HCT116 (cell line): ENCODE data around the gene PDE8A. TPM values are rescaled to one million over a fixed set of nuclear protein-coding genes. Genes with fewer than 3 reads are reported as not detected.
"Not testable (repeated sequence)": the region's sequence is repeated elsewhere in the genome, so short reads cannot be mapped to it uniquely, and the experiment has no call there.

Experiments
- ATAC-seq: fragments of 200-7000 bp; cut with Tn5 transposase; 2 replicates; pipeline ENCODE4 v1.9.1; 2020; ENCODE audit warnings: mild to moderate bottlenecking, moderate library complexity
- BruUV-seq: library from RNA; stranded (reverse); fragments of 400-500 nt; replicated peaks from 2 replicates; lab custom pipeline; 2021; lab: Mats Ljungman, UMichigan
- CTCF ChIA-PET: fragments of 300-600 bp; sonication (Branson Sonifier 250); formaldehyde crosslinking; loops from one replicate; lab custom pipeline; 2021; ENCODE audit warnings: antibody characterized with exemption; lab: Charles Lee
- POLR2A ChIA-PET: fragments of 300-600, 350-600 bp; sonication (Branson Sonifier 250); formaldehyde crosslinking; loops from one replicate; lab custom pipeline; 2021; ENCODE audit warnings: antibody characterized with exemption; lab: Charles Lee
- RAD21 ChIA-PET, 2 experiments: fragments of 300-600 bp; sonication (Branson Sonifier 250); formaldehyde crosslinking; loops; one replicate each; lab custom pipeline; 2023; ENCODE audit warnings: low total read pairs in 2 of 2; ENCODE audit not compliant: uncharacterized antibody in 2 of 2, unreplicated experiment in 2 of 2, low non-redundant PET in 1 of 2; lab: Charles Lee
- DNase-seq: peaks from one replicate; pipeline ENCODE4 v3.0.0-alpha.2; 2010; ENCODE audit warnings: low read depth, low spot score
- H2AFZ ChIP-seq: fragments of 200-600 bp; shearing (Covaris generic), sonication (generic); 2 replicates; pipeline ENCODE4 v1.6.1; 2017; ENCODE audit warnings: low read depth, mixed run types, mixed read lengths, antibody characterized with exemption, low read length; ENCODE audit not compliant: poor library complexity, severe bottlenecking
- H3K27ac ChIP-seq: 2 replicates; pipeline ENCODE4 v1.5.1; 2012; ENCODE audit warnings: low read depth, low read length
- H3K27me3 ChIP-seq: fragments of 200-600 bp; sonication (generic); 2 replicates; pipeline ENCODE4 v1.6.1; 2016; ENCODE audit warnings: mixed run types, low read length, mixed read lengths; ENCODE audit not compliant: insufficient read depth
- H3K36me3 ChIP-seq, 2 experiments: fragments of 200-500 bp in 1 of 2; fragments of 200-600 bp in 1 of 2; sonication (Bioruptor generic) in 1 of 2; sonication (generic) in 1 of 2; 2 replicates each; pipeline versions ENCODE4 v1.5.1 to v1.6.1; 2014 to 2016; ENCODE audit warnings: low read length in 2 of 2, inconsistent platforms in 1 of 2, mixed read lengths in 1 of 2, mixed run types in 1 of 2; ENCODE audit not compliant: insufficient read depth in 2 of 2, control insufficient read depth in 1 of 2
- H3K4me1 ChIP-seq, 2 experiments: fragments of 200-600 bp in 1 of 2; sonication (generic) in 1 of 2; 2 replicates each; pipeline versions ENCODE4 v1.5.1 to v1.6.1; 2012 to 2017; ENCODE audit warnings: low read length in 2 of 2, inconsistent platforms in 1 of 2, mild to moderate bottlenecking in 1 of 2, mixed read lengths in 1 of 2, mixed run types in 1 of 2, moderate library complexity in 1 of 2; ENCODE audit not compliant: insufficient read depth in 2 of 2, control insufficient read depth in 1 of 2
- H3K4me2 ChIP-seq: fragments of 200-600 bp; sonication (generic); 2 replicates; pipeline ENCODE4 v1.6.1; 2017; ENCODE audit warnings: mixed run types, low read length, mixed read lengths
- H3K4me3 ChIP-seq, 2 experiments: fragments of 200-600 bp in 1 of 2; sonication (generic) in 1 of 2; replicated peaks in 1 of 2; 2 replicates each; pipeline ENCODE4 v1.5.1; 2011 to 2016; ENCODE audit warnings: low read length in 2 of 2, control low read depth in 1 of 2, low read depth in 1 of 2, mild to moderate bottlenecking in 1 of 2, mixed read lengths in 1 of 2, mixed run types in 1 of 2
- H3K79me2 ChIP-seq: fragments of 200-600 bp; sonication (generic); 2 replicates; pipeline ENCODE4 v1.6.1; 2017; ENCODE audit warnings: mild to moderate bottlenecking, mixed run types, low read length, moderate library complexity, mixed read lengths; ENCODE audit not compliant: insufficient read depth
- H3K9ac ChIP-seq: fragments of 200-600 bp; sonication (generic); 2 replicates; pipeline ENCODE4 v1.6.1; 2016; ENCODE audit warnings: low read length, mixed read lengths
- H3K9me2 ChIP-seq: fragments of 200-600 bp; sonication (generic), shearing (Covaris generic); 2 replicates; pipeline ENCODE4 v1.6.1; 2017; ENCODE audit warnings: mixed run types, mild to moderate bottlenecking, moderate library complexity; ENCODE audit not compliant: insufficient read depth
- H3K9me3 ChIP-seq, 2 experiments: fragments of 200-500 bp in 1 of 2; fragments of 200-600 bp in 1 of 2; sonication (Bioruptor generic) in 1 of 2; sonication (generic) in 1 of 2; 2 replicates each; pipeline ENCODE4 v1.6.1; 2014 to 2017; ENCODE audit warnings: low read length in 2 of 2, mixed read lengths in 2 of 2, inconsistent platforms in 1 of 2, low read depth in 1 of 2, mild to moderate bottlenecking in 1 of 2, mixed run types in 1 of 2, moderate library complexity in 1 of 2; ENCODE audit not compliant: control insufficient read depth in 1 of 2, insufficient read depth in 1 of 2
- H4K20me1 ChIP-seq: fragments of 200-600 bp; sonication (generic), shearing (Covaris generic); 2 replicates; pipeline ENCODE4 v1.6.1; 2017; ENCODE audit warnings: mixed run types, mild to moderate bottlenecking, moderate library complexity; ENCODE audit not compliant: insufficient read depth
- ELF1 ChIP-seq: IDR thresholded peaks from 2 replicates; pipeline ENCODE4 v1.6.1; 2012; ENCODE audit warnings: low read depth, borderline replicate concordance
- EZH2 ChIP-seq: fragments of 200-600 bp; sonication (generic); IDR thresholded peaks from 2 replicates; pipeline ENCODE4 v1.6.1; 2017; ENCODE audit warnings: antibody characterized with exemption, mixed run types
- EZH2phosphoT487 ChIP-seq: fragments of 200-600 bp; IDR thresholded peaks from 2 replicates; pipeline ENCODE4 v1.6.1; 2018; ENCODE audit warnings: antibody characterized with exemption, borderline replicate concordance
- POLR2AphosphoS5 ChIP-seq: IDR thresholded peaks from 2 replicates; pipeline ENCODE4 v1.6.1; 2011; ENCODE audit warnings: mild to moderate bottlenecking, low read depth, low read length, moderate library complexity
- TCF7L2 ChIP-seq: IDR thresholded peaks from 2 replicates; pipeline ENCODE4 v1.7.0; 2011; ENCODE audit warnings: borderline replicate concordance, inconsistent platforms; ENCODE audit not compliant: insufficient read depth, insufficient read length; ENCODE audit errors: extremely low read depth
- YY1 ChIP-seq: IDR thresholded peaks from 2 replicates; pipeline ENCODE4 v1.6.1; 2011; ENCODE audit warnings: low read length, low read depth, moderate library complexity, mild to moderate bottlenecking; ENCODE audit not compliant: insufficient replicate concordance; ENCODE audit errors: extremely low read depth
- intact Hi-C: fragments of 100-400 bp; cut with micrococcal nuclease; formaldehyde crosslinking; loops from 2 replicates; pipeline ENCODE4 v1.10.0; 2022
- total RNA-seq: library from RNA; stranded (reverse); gene quantifications from one replicate; pipeline ENCODE4 v1.2.1, GENCODE V29; 2021; ENCODE audit not compliant: unreplicated experiment
- TF ChIP-seq, protein P1 (sequence below): IDR thresholded peaks from 2 replicates; pipeline ENCODE4 v1.6.1; 2012

PDE8A gene
- total RNA-seq, 1 experiment from 2014 or later: 37.8 TPM

DNA sequence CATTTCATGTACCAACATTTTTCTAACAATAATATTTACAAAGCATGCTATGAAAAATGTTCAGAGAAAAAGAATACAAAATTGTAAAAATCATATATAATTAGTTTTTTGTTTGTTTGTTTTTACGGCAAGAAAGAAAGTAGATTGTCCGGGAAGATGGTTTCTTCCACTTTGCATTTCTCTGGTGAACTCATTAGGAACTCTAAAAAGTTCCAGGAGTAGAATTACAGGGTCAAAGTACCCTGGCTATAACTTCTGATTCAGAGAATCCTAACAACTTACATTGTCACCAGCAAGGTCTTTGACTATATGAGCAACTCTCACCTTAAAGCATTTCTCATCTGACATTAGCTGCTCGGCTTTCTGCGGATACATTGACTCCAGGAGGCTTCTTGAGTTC lies 196.7 kb downstream of the PDE8A start:
- H3K79me2 ChIP-seq: no peaks in the 10 kb centered on the region
- H3K4me3 ChIP-seq: no peak overlapping the region
- H3K27ac ChIP-seq: no peak overlapping the region
- H3K36me3 ChIP-seq: no peaks in the 10 kb centered on the region
- peaks cover 7 to 16% of the 10 kb centered on the region in 2 experiments for H3K4me1 ChIP-seq
- BruUV-seq: no TSS peak
- ChIA-PET CTCF (no interaction called here), RAD21 (no interaction called here), POLR2A (no interaction called here)
- H3K27me3 ChIP-seq: no peaks in the 10 kb centered on the region
- H2AFZ ChIP-seq: no peak overlapping the region
- intact Hi-C loops: no loop called here
- H3K4me2 ChIP-seq: no peak overlapping the region
- ATAC-seq (no peak), DNase-seq (no peak)
- no peak overlapping the region for H3K9ac ChIP-seq
- H3K9me2 ChIP-seq: no peaks in the 10 kb centered on the region
- H4K20me1 ChIP-seq: no peaks in the 10 kb centered on the region
- no peaks in the 10 kb centered on the region for H3K9me3 ChIP-seq
- TF ChIP-seq ELF1 (no peak), POLR2AphosphoS5 (no peak), EZH2phosphoT487 (no peak), YY1 (no peak)

DNA sequence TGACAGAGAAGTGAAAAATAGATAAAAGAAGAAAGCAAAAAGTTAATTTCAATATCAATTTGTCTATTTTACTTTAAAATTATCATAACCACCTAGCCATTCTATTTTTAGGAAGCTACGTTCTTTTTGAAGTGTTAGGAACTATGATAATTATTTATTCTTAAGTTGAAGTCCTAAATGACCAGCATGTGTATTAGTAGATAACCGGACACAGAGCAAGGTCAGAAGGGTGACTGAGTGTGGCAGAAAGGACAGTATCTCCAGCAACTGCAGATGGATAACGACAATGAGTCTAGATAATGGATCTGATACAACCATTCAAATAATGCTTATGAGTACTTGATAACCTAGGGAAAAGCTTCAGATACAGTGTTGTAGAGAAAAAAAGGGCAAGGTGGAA lies 198.0 kb downstream of the PDE8A start:
- DNase-seq (no peak), ATAC-seq (no peak)
- Histone ChIP-seq H3K27me3 (no peaks in the 10 kb centered on the region), H3K9me2 (no peaks in the 10 kb centered on the region), H3K4me3 (no peak overlapping the region), H3K36me3 (no peaks in the 10 kb centered on the region), H3K4me2 (no peak overlapping the region), H3K79me2 (no peaks in the 10 kb centered on the region), H4K20me1 (no peaks in the 10 kb centered on the region), H3K27ac (no peak overlapping the region), H3K9ac (no peak overlapping the region), H3K9me3 (no peaks in the 10 kb centered on the region), H2AFZ (no peak overlapping the region), H3K4me1 (peaks cover 7 to 16% of the 10 kb centered on the region in 2 experiments)
- ChIA-PET POLR2A (no interaction called here), RAD21 (no interaction called here), CTCF (interaction anchor here (0.6 kb wide), 1 partner anchor 1737 kb away, joined by 3 read pairs; no protein-coding TSS in a partner anchor)
- BruUV-seq: no TSS peak
- intact Hi-C loops: no loop called here
- TF ChIP-seq, protein P1, sequence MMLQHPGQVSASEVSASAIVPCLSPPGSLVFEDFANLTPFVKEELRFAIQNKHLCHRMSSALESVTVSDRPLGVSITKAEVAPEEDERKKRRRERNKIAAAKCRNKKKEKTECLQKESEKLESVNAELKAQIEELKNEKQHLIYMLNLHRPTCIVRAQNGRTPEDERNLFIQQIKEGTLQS: no peak
- no peak for TF ChIP-seq EZH2
- TF ChIP-seq ELF1: no peak
- TF ChIP-seq TCF7L2: no peak

DNA sequence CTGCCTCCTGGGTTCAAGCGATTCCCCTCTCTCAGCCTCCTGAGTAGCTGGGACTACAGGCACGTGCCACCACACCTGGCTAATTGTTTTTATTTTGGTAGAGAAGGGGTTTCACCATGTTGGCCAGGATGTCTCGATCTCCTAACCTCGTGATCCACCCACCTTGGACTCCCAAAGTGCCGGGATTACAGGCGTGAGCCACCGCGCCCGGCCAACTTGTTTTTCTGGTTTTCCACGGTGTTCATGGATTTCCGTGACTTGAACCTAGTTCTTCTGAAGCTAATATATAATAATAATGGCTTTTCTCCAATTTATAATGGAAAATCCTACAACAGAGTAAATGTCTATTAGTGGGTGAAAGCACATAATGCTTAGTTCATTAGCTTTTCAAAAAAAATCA lies 203.7 kb downstream of the PDE8A start:
- H3K9me3 ChIP-seq, H2AFZ ChIP-seq, BruUV-seq, CTCF ChIA-PET, H3K9ac ChIP-seq, RAD21 ChIA-PET, H3K4me3 ChIP-seq, POLR2A ChIA-PET, intact Hi-C loops, H3K4me2 ChIP-seq, H3K79me2 ChIP-seq, DNase-seq, H4K20me1 ChIP-seq, H3K36me3 ChIP-seq, H3K9me2 ChIP-seq, H3K27ac ChIP-seq, ATAC-seq, H3K4me1 ChIP-seq, H3K27me3 ChIP-seq: not testable (repeated sequence)

DNA sequence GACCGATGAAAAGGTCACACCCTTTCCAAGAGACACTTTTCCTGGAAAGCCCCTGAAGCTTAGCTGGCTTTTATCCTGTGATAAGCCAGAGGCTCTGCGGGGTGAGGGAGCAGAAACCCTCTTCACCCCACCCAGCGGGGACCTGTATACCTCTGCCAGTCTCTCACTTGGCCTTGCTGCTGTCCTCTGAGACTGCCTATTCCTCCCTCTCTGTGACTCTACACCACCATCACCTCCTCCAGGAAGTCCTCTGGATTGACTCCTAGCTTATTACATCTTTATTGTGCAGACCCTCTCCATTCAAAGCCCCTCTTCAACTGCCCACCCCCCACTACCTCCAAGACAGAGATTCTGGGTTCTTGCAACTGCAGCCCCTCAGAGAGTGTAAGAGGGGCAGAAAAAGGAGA lies 206.5 kb downstream of the PDE8A start:
- DNase-seq, H3K9me2 ChIP-seq, H3K9ac ChIP-seq, H3K9me3 ChIP-seq, H3K27me3 ChIP-seq, H3K36me3 ChIP-seq, intact Hi-C loops, H3K4me3 ChIP-seq, H4K20me1 ChIP-seq, ATAC-seq, H3K4me2 ChIP-seq, POLR2A ChIA-PET, H2AFZ ChIP-seq, BruUV-seq, CTCF ChIA-PET, H3K79me2 ChIP-seq, H3K4me1 ChIP-seq, RAD21 ChIA-PET, H3K27ac ChIP-seq: not testable (repeated sequence)
